Measurements from ENCODE around the gene MAJIN.

The MAJIN gene

GRCh38 chr11:64933935-64934681 is 37.8 kb downstream of the MAJIN start:
- in situ Hi-C loops (cut with HindIII; ENCODE audit: low sequenced_read_pairs): loop anchor here (5.0 kb wide), 1 partner anchor 42 kb away; no protein-coding TSS in a partner anchor
- TF ChIP-seq CTCF (IDR thresholded peaks at IDR 0.05; ENCODE audit: low read depth, low read length, missing control alignments): no peak
- DNase-seq (ENCODE audit: low read depth): no peak
- no peak overlapping the region for H3K4me3 ChIP-seq (ENCODE audit: low read depth, low read length)

DNA sequence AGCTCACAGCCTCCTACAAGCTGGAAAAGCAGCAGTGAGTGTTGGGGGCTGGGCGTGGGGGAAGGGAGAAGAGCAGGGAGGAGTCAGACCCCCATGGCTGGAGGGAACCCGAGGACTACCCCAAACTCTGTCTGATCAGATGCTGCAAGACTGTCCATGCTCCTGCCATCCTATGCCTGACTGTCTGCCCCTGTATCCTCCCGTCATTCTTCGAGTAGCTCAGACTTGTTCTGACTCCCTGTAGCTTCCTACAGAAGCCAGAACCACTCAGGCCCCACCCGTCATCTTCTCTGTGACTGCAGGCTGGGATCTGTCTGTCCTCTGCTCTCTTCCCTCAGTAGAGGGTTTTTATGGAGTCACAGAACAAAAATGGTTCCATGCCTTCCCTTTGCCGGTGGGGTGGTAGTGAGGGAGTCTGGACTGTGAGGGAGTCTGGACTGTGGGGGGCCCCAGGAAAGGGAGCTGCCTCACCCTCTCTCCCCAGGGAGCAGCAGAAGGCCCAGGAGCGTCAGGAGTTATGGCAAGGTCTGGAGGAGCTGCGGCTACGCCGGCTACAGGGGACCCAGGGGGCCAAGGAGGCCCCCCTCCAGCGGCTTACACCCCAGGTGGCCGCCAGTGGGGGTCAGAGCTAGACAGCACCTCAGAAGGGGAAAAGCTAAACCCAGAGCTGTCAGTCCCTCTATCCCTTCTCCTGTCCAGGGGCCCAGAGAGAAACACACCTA is 38.5 kb downstream of the MAJIN start:
- H3K4me3 ChIP-seq (ENCODE audit: low read depth, low read length): no peak overlapping the region
- in situ Hi-C loops (cut with HindIII; ENCODE audit: low sequenced_read_pairs): loop anchor here (5.0 kb wide), 1 partner anchor 41 kb away; no protein-coding TSS in a partner anchor
- no peak for DNase-seq (ENCODE audit: low read depth)
- no peak for TF ChIP-seq CTCF (IDR thresholded peaks at IDR 0.05; ENCODE audit: low read depth, low read length, missing control alignments)

- TF ChIP-seq CTCF (IDR thresholded peaks at IDR 0.05; ENCODE audit: low read depth, low read length, missing control alignments): no peak
- H3K4me3 ChIP-seq (ENCODE audit: low read depth, low read length): no peak overlapping the region
- no peak for DNase-seq (ENCODE audit: low read depth)
- in situ Hi-C loops (cut with HindIII; ENCODE audit: low sequenced_read_pairs): loop anchor here (5.0 kb wide), 1 partner anchor 40 kb away; no protein-coding TSS in a partner anchor
These were observed 39.6 kb downstream of the MAJIN start for GRCh38 chr11:64932324-64932723.

GRCh38 chr11:64931290-64931689 is 40.6 kb downstream of the MAJIN start:
- in situ Hi-C loops (cut with HindIII; ENCODE audit: low sequenced_read_pairs): loop anchor here (5.0 kb wide), 1 partner anchor 39 kb away; no protein-coding TSS in a partner anchor
- no peak for DNase-seq (ENCODE audit: low read depth)
- no peak for TF ChIP-seq CTCF (IDR thresholded peaks at IDR 0.05; ENCODE audit: low read depth, low read length, missing control alignments)
- H3K4me3 ChIP-seq (ENCODE audit: low read depth, low read length): no peak overlapping the region

DNA sequence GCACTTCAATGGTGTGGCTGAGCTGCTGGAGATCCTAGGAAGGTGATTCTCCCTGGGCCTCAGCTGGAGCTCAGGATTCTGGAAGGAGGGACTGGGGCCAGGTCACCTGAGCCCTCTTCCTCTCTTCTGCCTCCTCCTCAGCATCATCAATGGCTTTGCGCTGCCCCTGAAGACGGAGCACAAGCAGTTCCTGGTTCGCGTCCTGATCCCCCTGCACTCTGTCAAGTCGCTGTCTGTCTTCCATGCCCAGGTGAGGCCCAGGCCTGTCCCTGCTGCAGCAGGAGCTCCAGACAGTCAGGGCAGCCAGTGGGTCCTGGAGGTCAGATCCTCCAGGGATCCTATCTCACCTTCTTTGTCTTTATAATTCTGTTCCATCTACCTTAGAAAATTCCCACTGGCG is 41.6 kb downstream of the MAJIN start:
- H3K4me3 ChIP-seq (ENCODE audit: low read depth, low read length): no peak overlapping the region
- no peak for DNase-seq (ENCODE audit: low read depth)
- in situ Hi-C loops (cut with HindIII; ENCODE audit: low sequenced_read_pairs): loop anchor here (5.0 kb wide), 1 partner anchor 38 kb away; no protein-coding TSS in a partner anchor
- no peak for TF ChIP-seq CTCF (IDR thresholded peaks at IDR 0.05; ENCODE audit: low read depth, low read length, missing control alignments)

- DNase-seq (ENCODE audit: low read depth): no peak
- no peak overlapping the region for H3K4me3 ChIP-seq (ENCODE audit: low read depth, low read length)
- in situ Hi-C loops (cut with HindIII; ENCODE audit: low sequenced_read_pairs): loop anchor here (5.0 kb wide), 1 partner anchor 37 kb away; no protein-coding TSS in a partner anchor
- no peak for TF ChIP-seq CTCF (IDR thresholded peaks at IDR 0.05; ENCODE audit: low read depth, low read length, missing control alignments)
These were observed 42.3 kb downstream of the MAJIN start for GRCh38 chr11:64929625-64930024.

Data from astrocyte of the cerebellum (primary cell).